COLO829 (cell line): ENCODE data around the gene YDJC.
"Not testable (repeated sequence)": the region's sequence is repeated elsewhere in the genome, so short reads cannot be mapped to it uniquely, and the experiment has no call there.

Source experiments
- DNase-seq: peaks from one replicate; pipeline ENCODE4 v3.0.0; 2012; ENCODE audit warnings: low spot score

The YDJC gene

GRCh38 chr22:21629255-21630149 is at the start of gene YDJC:
Gene YDJC (minus strand): TSS chr22:21630022. CDS start chr22:21630014, 8 bp downstream.
- DNase-seq: peak; percentile 91

GRCh38 chr22:21679383-21679782 is 49.6 kb upstream of the YDJC start:
- DNase-seq: no peak

- not testable (repeated sequence) for DNase-seq
These were observed 49.0 kb upstream of the YDJC start for GRCh38 chr22:21678842-21679241.

GRCh38 chr22:21677606-21678443 is 48.0 kb upstream of the YDJC start:
- DNase-seq: no peak

GRCh38 chr22:21674638-21675245 is 44.9 kb upstream of the YDJC start:
- DNase-seq: no peak

- DNase-seq: no peak
These were observed 43.9 kb upstream of the YDJC start for GRCh38 chr22:21673534-21674321.

- no peak for DNase-seq
These were observed 42.3 kb upstream of the YDJC start for GRCh38 chr22:21672107-21672629.

GRCh38 chr22:21669026-21669425 is 39.2 kb upstream of the YDJC start:
- DNase-seq: no peak

GRCh38 chr22:21666786-21667185 is 37.0 kb upstream of the YDJC start:
- no peak for DNase-seq

GRCh38 chr22:21665047-21665851 is 35.4 kb upstream of the YDJC start:
- no peak for DNase-seq

GRCh38 chr22:21663738-21664137 is 33.9 kb upstream of the YDJC start:
- no peak for DNase-seq

GRCh38 chr22:21661991-21662390 is 32.2 kb upstream of the YDJC start:
- no peak for DNase-seq

- DNase-seq: no peak
These were observed 31.1 kb upstream of the YDJC start for GRCh38 chr22:21660904-21661303.

GRCh38 chr22:21659864-21660525 is 30.2 kb upstream of the YDJC start:
- no peak for DNase-seq

- peak; percentile 89 for DNase-seq
These were observed 27.7 kb upstream of the YDJC start for GRCh38 chr22:21657360-21658032.

GRCh38 chr22:21657020-21657359 is 27.2 kb upstream of the YDJC start:
- DNase-seq: no peak

- DNase-seq: no peak
These were observed 23.0 kb upstream of the YDJC start for GRCh38 chr22:21652547-21653545.

GRCh38 chr22:21652010-21652546 is 22.3 kb upstream of the YDJC start:
- peak; percentile 92 for DNase-seq
